WI38 (cell line): ENCODE data around the gene SESTD1.

Experiments
- H3K4me3 ChIP-seq: 2 replicates; pipeline ENCODE4 v1.5.1; 2011; ENCODE audit warnings: low read depth, mild to moderate bottlenecking, control low read depth, low read length
- CTCF ChIP-seq: IDR thresholded peaks from 2 replicates; pipeline ENCODE4 v1.5.1; 2012; ENCODE audit warnings: low read depth, mild to moderate bottlenecking, control low read depth, low read length

Gene SESTD1

GRCh38 chr2:179266271-179266670, 1.6 kb upstream of the SESTD1 start:
- no peak overlapping the region for H3K4me3 ChIP-seq
- TF ChIP-seq CTCF, result no peak

- TF ChIP-seq CTCF, result no peak
- H3K4me3 ChIP-seq, result peak overlapping the region; percentile 83
Measured at GRCh38 chr2:179265082-179265510, 464 bp upstream of the SESTD1 start.

- H3K4me3 ChIP-seq, result peak overlapping the region; percentile 83
- TF ChIP-seq CTCF, result no peak
Measured at GRCh38 chr2:179263446-179264367, 925 bp downstream of the SESTD1 start.

- no peak for TF ChIP-seq CTCF
- H3K4me3 ChIP-seq, result peak overlapping the region; percentile 83
Measured at GRCh38 chr2:179263015-179263414, 1.6 kb downstream of the SESTD1 start.

- TF ChIP-seq CTCF, result no peak
- no peak overlapping the region for H3K4me3 ChIP-seq
Measured at GRCh38 chr2:179262077-179262660, 2.5 kb downstream of the SESTD1 start.

- TF ChIP-seq CTCF, result no peak
- H3K4me3 ChIP-seq, result no peak overlapping the region
Measured at GRCh38 chr2:179261151-179261825, 3.3 kb downstream of the SESTD1 start.

- no peak for TF ChIP-seq CTCF
- H3K4me3 ChIP-seq, result no peak overlapping the region
Measured at GRCh38 chr2:179260224-179260623, 4.4 kb downstream of the SESTD1 start.
